Chondrocyte (in vitro differentiated cells): ENCODE results near the gene PTPN4. TPM values are rescaled to one million over a fixed set of nuclear protein-coding genes. Genes with fewer than 3 reads are reported as not detected.
A peak's percentile ranks its signal among the peaks of the same experiment; 100 is the strongest.

Experiments used
- DNase-seq: peaks from one replicate; pipeline ENCODE4 v3.0.0; 2021; ENCODE audit warnings: mixed read lengths, low spot score
- H3K27ac Mint-ChIP-seq: one replicate; pipeline ENCODE4 v1.8.0; 2021; ENCODE audit warnings: mild to moderate bottlenecking, moderate library complexity, mixed read lengths; ENCODE audit not compliant: unreplicated experiment
- H3K27me3 Mint-ChIP-seq: 2 replicates; pipeline ENCODE4 v1.8.0; 2021; ENCODE audit warnings: low read depth, mixed read lengths
- H3K36me3 Mint-ChIP-seq: 2 replicates; pipeline ENCODE4 v1.8.0; 2021; ENCODE audit warnings: low read depth, mixed read lengths
- H3K4me1 Mint-ChIP-seq: 2 replicates; pipeline ENCODE4 v1.8.0; 2021; ENCODE audit warnings: low read depth, mild to moderate bottlenecking, mixed read lengths
- H3K4me3 Mint-ChIP-seq: one replicate; pipeline ENCODE4 v1.8.0; 2021; ENCODE audit warnings: mild to moderate bottlenecking, moderate library complexity, mixed read lengths; ENCODE audit not compliant: unreplicated experiment
- H3K9me3 Mint-ChIP-seq: 2 replicates; pipeline ENCODE4 v1.8.0; 2021; ENCODE audit warnings: low read depth, mixed read lengths
- total RNA-seq: library from RNA; stranded (reverse); gene quantifications from 3 replicates; pipeline ENCODE4 v1.2.1, GENCODE V29; 2021
- TF ChIP-seq, protein P1 (sequence below): fragments of 200-600 bp; sonication (generic); IDR thresholded peaks from 2 replicates; pipeline ENCODE4 v1.5.0; 2021; ENCODE audit warnings: antibody characterized with exemption, mild to moderate bottlenecking, moderate library complexity

The PTPN4 gene
- total RNA-seq, 1 donor from 2014 or later: 24.2 TPM

GRCh38 chr2:119823734-119824334 lies 64.1 kb downstream of the PTPN4 start:
- Mint-ChIP-seq H3K4me1 (peaks cover 38% of the 10 kb centered on the region), H3K27ac (no peak overlapping the region), H3K27me3 (no peaks in the 10 kb centered on the region), H3K9me3 (no peaks in the 10 kb centered on the region), H3K4me3 (no peak overlapping the region), H3K36me3 (no peaks in the 10 kb centered on the region)
- TF ChIP-seq, protein P1, sequence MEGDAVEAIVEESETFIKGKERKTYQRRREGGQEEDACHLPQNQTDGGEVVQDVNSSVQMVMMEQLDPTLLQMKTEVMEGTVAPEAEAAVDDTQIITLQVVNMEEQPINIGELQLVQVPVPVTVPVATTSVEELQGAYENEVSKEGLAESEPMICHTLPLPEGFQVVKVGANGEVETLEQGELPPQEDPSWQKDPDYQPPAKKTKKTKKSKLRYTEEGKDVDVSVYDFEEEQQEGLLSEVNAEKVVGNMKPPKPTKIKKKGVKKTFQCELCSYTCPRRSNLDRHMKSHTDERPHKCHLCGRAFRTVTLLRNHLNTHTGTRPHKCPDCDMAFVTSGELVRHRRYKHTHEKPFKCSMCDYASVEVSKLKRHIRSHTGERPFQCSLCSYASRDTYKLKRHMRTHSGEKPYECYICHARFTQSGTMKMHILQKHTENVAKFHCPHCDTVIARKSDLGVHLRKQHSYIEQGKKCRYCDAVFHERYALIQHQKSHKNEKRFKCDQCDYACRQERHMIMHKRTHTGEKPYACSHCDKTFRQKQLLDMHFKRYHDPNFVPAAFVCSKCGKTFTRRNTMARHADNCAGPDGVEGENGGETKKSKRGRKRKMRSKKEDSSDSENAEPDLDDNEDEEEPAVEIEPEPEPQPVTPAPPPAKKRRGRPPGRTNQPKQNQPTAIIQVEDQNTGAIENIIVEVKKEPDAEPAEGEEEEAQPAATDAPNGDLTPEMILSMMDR: peak; percentile 85
- no peak for DNase-seq

- Mint-ChIP-seq H3K36me3 (no peaks in the 10 kb centered on the region), H3K4me3 (no peak overlapping the region), H3K27me3 (no peaks in the 10 kb centered on the region), H3K27ac (no peak overlapping the region), H3K4me1 (peaks cover 23% of the 10 kb centered on the region), H3K9me3 (peaks cover 10% of the 10 kb centered on the region)
- DNase-seq: no peak
- TF ChIP-seq, protein P1: peak; percentile 82
Measured at GRCh38 chr2:119826370-119826961, 66.7 kb downstream of the PTPN4 start.

DNA sequence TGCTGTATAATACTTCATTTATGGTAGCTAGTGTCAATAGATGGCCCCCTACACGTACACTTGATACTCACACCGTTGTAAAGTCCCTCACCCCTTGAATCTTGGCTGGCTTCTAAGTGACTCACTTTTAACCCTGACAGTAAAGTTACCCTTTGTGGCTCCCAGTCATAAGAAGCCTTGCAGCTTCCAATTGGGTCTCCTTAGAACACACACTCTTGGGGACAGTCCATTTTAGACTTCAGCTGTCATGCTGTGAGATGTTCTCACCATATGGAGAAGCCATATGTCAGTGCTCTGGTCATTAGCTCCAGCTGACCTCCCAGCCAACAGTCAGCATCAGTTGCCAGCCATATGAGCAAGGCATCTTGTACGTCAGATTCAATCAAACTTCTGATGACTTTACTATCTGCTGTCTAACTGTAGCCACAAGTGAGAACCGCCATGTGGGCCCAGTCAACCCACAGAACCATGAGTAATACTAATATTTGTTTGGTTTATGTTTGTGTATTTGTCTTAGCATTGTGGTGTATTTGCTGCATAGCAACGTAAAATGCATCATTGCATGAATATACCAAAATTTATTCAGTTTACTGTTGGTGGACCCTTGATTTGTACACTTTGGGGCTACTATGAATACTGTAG lies 68.3 kb downstream of the PTPN4 start:
- Mint-ChIP-seq H3K9me3 (peaks cover 10% of the 10 kb centered on the region), H3K4me3 (no peak overlapping the region), H3K36me3 (no peaks in the 10 kb centered on the region), H3K27me3 (no peaks in the 10 kb centered on the region), H3K27ac (no peak overlapping the region), H3K4me1 (peaks cover 9% of the 10 kb centered on the region)
- DNase-seq: no peak
- TF ChIP-seq, protein P1: no peak

GRCh38 chr2:119836455-119837142 lies 76.9 kb downstream of the PTPN4 start:
- Mint-ChIP-seq H3K36me3 (no peaks in the 10 kb centered on the region), H3K27ac (no peak overlapping the region), H3K4me1 (no peaks in the 10 kb centered on the region), H3K9me3 (no peaks in the 10 kb centered on the region), H3K27me3 (no peaks in the 10 kb centered on the region), H3K4me3 (no peak overlapping the region)
- TF ChIP-seq, protein P1: no peak
- DNase-seq: no peak

GRCh38 chr2:119837350-119837749 lies 77.6 kb downstream of the PTPN4 start:
- Mint-ChIP-seq H3K27ac (no peak overlapping the region), H3K9me3 (no peaks in the 10 kb centered on the region), H3K4me1 (no peaks in the 10 kb centered on the region), H3K36me3 (no peaks in the 10 kb centered on the region), H3K27me3 (no peaks in the 10 kb centered on the region), H3K4me3 (no peak overlapping the region)
- no peak for DNase-seq
- TF ChIP-seq, protein P1: no peak
